Keratinocyte (primary cell): ENCODE results near the gene PPME1. TPM values are rescaled to one million over a fixed set of nuclear protein-coding genes. Genes with fewer than 3 reads are reported as not detected.

ENCODE experiments used
- DNase-seq: peaks from one replicate; pipeline ENCODE4 v3.0.0-alpha.2; 2011; ENCODE audit warnings: low read depth, missing footprints, low spot score
- FAIRE-seq: peaks from 2 replicates; lab custom pipeline; 2011; peaks lifted over from hg19 to GRCh38; lab: Jason Lieb, UNC
- H2AFZ ChIP-seq: 2 replicates; pipeline ENCODE4 v1.6.0; 2012; ENCODE audit warnings: low read length, control low read depth, inconsistent platforms; ENCODE audit not compliant: control insufficient read depth
- H3K27ac ChIP-seq: 2 replicates; pipeline ENCODE4 v1.5.1; 2011; ENCODE audit warnings: low read length; ENCODE audit not compliant: control insufficient read depth, insufficient read depth
- H3K27me3 ChIP-seq: 3 replicates; pipeline ENCODE4 v1.6.0; 2011; ENCODE audit warnings: low read length; ENCODE audit not compliant: control insufficient read depth, insufficient read depth; ENCODE audit errors: extremely low read depth
- H3K36me3 ChIP-seq, 2 experiments: 2 replicates in 1 of 2; 3 replicates in 1 of 2; pipeline ENCODE4 v1.5.1; 2011; ENCODE audit warnings: low read length in 2 of 2, mild to moderate bottlenecking in 1 of 2; ENCODE audit not compliant: control insufficient read depth in 2 of 2, insufficient read depth in 2 of 2; ENCODE audit errors: extremely low read depth in 1 of 2
- H3K4me1 ChIP-seq: 3 replicates; pipeline ENCODE4 v1.5.1; 2011; ENCODE audit warnings: low read length; ENCODE audit not compliant: control insufficient read depth, insufficient read depth; ENCODE audit errors: extremely low read depth
- H3K4me2 ChIP-seq: 3 replicates; pipeline ENCODE4 v1.6.0; 2011; ENCODE audit warnings: low read depth, low read length; ENCODE audit not compliant: control insufficient read depth, insufficient read depth; ENCODE audit errors: extremely low read depth
- H3K4me3 ChIP-seq, 3 experiments: fragments of 200-600 bp in 1 of 3; sonication (generic) in 1 of 3; 2 replicates in 2 of 3; 3 replicates in 1 of 3; pipeline ENCODE4 v1.5.1; 2011 to 2016; ENCODE audit warnings: low read length in 3 of 3, mild to moderate bottlenecking in 3 of 3, control low read depth in 2 of 3, inconsistent platforms in 1 of 3, low read depth in 1 of 3, mixed read lengths in 1 of 3, mixed run types in 1 of 3, moderate library complexity in 1 of 3; ENCODE audit not compliant: control insufficient read depth in 2 of 3, insufficient read depth in 2 of 3; ENCODE audit errors: extremely low read depth in 1 of 3
- H3K79me2 ChIP-seq: 2 replicates; pipeline ENCODE4 v1.6.0; 2012; ENCODE audit warnings: low read length; ENCODE audit not compliant: control insufficient read depth, insufficient read depth
- H3K9ac ChIP-seq: 3 replicates; pipeline ENCODE4 v1.6.0; 2011; ENCODE audit warnings: low read length; ENCODE audit not compliant: control insufficient read depth, insufficient read depth; ENCODE audit errors: extremely low read depth
- H3K9me1 ChIP-seq: 3 replicates; pipeline ENCODE4 v1.6.0; 2011; ENCODE audit warnings: low read length; ENCODE audit not compliant: control insufficient read depth, insufficient read depth; ENCODE audit errors: extremely low read depth
- H3K9me3 ChIP-seq: 2 replicates; pipeline ENCODE4 v1.5.1; 2012; ENCODE audit warnings: low read depth, low read length; ENCODE audit not compliant: control insufficient read depth
- H4K20me1 ChIP-seq: 3 replicates; pipeline ENCODE4 v1.6.0; 2011; ENCODE audit warnings: low read length; ENCODE audit not compliant: control insufficient read depth, insufficient read depth; ENCODE audit errors: extremely low read depth
- CTCF ChIP-seq, 3 experiments: IDR thresholded peaks in 1 of 3; conservative IDR thresholded peaks in 1 of 3; optimal IDR thresholded peaks in 1 of 3; 2 replicates in 2 of 3; 3 replicates in 1 of 3; pipeline versions ENCODE3 to v1.5.1; 2011; ENCODE audit warnings: low read length in 3 of 3, mild to moderate bottlenecking in 3 of 3, moderate library complexity in 2 of 3, control low read depth in 1 of 3, inconsistent platforms in 1 of 3; ENCODE audit not compliant: insufficient read depth in 2 of 3; ENCODE audit errors: extremely low read depth in 1 of 3
- EZH2 ChIP-seq: IDR thresholded peaks from one replicate; pipeline ENCODE4 v1.6.1; 2012; ENCODE audit warnings: inconsistent platforms, mild to moderate bottlenecking, low read length, moderate library complexity
- dilution Hi-C: fragments of 300-500 bp; cut with MboI; formaldehyde crosslinking; loops from one replicate; pipeline ENCODE4 v1.7.0; 2020; ENCODE audit warnings: low sequenced_read_pairs; ENCODE audit not compliant: extremely low pct_ligation_motif_present
- polyA plus RNA-seq, 5 experiments: library from polyadenylated mRNA; depleted of rRNA in 3 of 5; stranded (reverse) in 3 of 5; stranded (forward) in 1 of 5; unstranded in 1 of 5; fragments of >200 nt; gene quantifications; 1 replicate in 1 of 5; 2 replicates in 3 of 5; 3 replicates in 1 of 5; pipeline versions ENCODE4 v1.2.1 to v1.2.3, GENCODE V29; 2011 to 2012; ENCODE audit warnings: missing spikeins in 2 of 5, low read depth in 1 of 5, low replicate concordance in 1 of 5

The PPME1 gene
- polyA plus RNA-seq, 1 donor (not counting 4 experiments of a cell fraction or from before 2014, with no cell fraction given), result 34.0 TPM

- H3K36me3 ChIP-seq, result peaks cover 18 to 22% of the 10 kb centered on the region in 2 experiments
- H3K27me3 ChIP-seq, result no peaks in the 10 kb centered on the region
- peak; percentile 83 for FAIRE-seq
- H3K4me3 ChIP-seq, result no peak overlapping the region
- TF ChIP-seq CTCF (optimal IDR thresholded peaks at IDR 0.05 in 1 of 3, IDR thresholded peaks at IDR 0.05 in 1 of 3, conservative IDR thresholded peaks at IDR 0.05 in 1 of 3; ENCODE audit: extremely low read depth in 1 of 3, insufficient read depth in 2 of 3, low read length in 3 of 3) (peak; percentile 89 to 95 (median 92)), EZH2 (no peak)
- no peak overlapping the region for H3K27ac ChIP-seq
- no peaks in the 10 kb centered on the region for H3K9me1 ChIP-seq
- no peak overlapping the region for H3K9ac ChIP-seq
- no peaks in the 10 kb centered on the region for H3K9me3 ChIP-seq
- H4K20me1 ChIP-seq, result no peaks in the 10 kb centered on the region
- H3K4me2 ChIP-seq, result no peak overlapping the region
- no peak for DNase-seq
- H2AFZ ChIP-seq, result no peak overlapping the region
- dilution Hi-C loops, result loop anchor here (25.0 kb wide), 2 partner anchors 181 to 306 kb away; no protein-coding TSS in a partner anchor
- no peaks in the 10 kb centered on the region for H3K79me2 ChIP-seq
- H3K4me1 ChIP-seq, result no peaks in the 10 kb centered on the region
Measured at GRCh38 chr11:74255741-74256375, 84.8 kb downstream of the PPME1 start.

- no peaks in the 10 kb centered on the region for H3K9me3 ChIP-seq
- DNase-seq, result no peak
- no peaks in the 10 kb centered on the region for H4K20me1 ChIP-seq
- H3K27ac ChIP-seq, result no peak overlapping the region
- H3K9me1 ChIP-seq, result no peaks in the 10 kb centered on the region
- no peak overlapping the region for H3K9ac ChIP-seq
- H2AFZ ChIP-seq, result no peak overlapping the region
- no peaks in the 10 kb centered on the region for H3K27me3 ChIP-seq
- dilution Hi-C loops, result loop anchor here (25.0 kb wide), 2 partner anchors 181 to 306 kb away; no protein-coding TSS in a partner anchor
- TF ChIP-seq EZH2 (no peak), CTCF (optimal IDR thresholded peaks at IDR 0.05 in 1 of 3, IDR thresholded peaks at IDR 0.05 in 1 of 3, conservative IDR thresholded peaks at IDR 0.05 in 1 of 3; ENCODE audit: extremely low read depth in 1 of 3, insufficient read depth in 2 of 3, low read length in 3 of 3) (no peak)
- H3K4me1 ChIP-seq, result no peaks in the 10 kb centered on the region
- no peak overlapping the region for H3K4me3 ChIP-seq
- no peak overlapping the region for H3K4me2 ChIP-seq
- H3K79me2 ChIP-seq, result no peaks in the 10 kb centered on the region
- FAIRE-seq, result no peak
- peaks cover 14 to 15% of the 10 kb centered on the region in 2 experiments for H3K36me3 ChIP-seq
Measured at GRCh38 chr11:74256378-74257133, 85.5 kb downstream of the PPME1 start.
